HepG2 (cell line): ENCODE results near the gene RRAD. TPM values are rescaled to one million over a fixed set of nuclear protein-coding genes. Genes with fewer than 3 reads are reported as not detected.
A peak's percentile ranks its signal among the peaks of the same experiment; 100 is the strongest.

ENCODE experiments used
- CREB1 ChIP-seq, 2 experiments: fragments of 450-650 bp in 1 of 2; IDR thresholded peaks; 2 replicates each; pipeline ENCODE4 v1.6.1; 2016 to 2017; ENCODE audit warnings: control low read depth in 1 of 2, mild to moderate bottlenecking in 1 of 2, missing compliant biosample characterization in 1 of 2, missing genetic modification characterization in 1 of 2
- DPF2 ChIP-seq: sonication (generic); formaldehyde crosslinking; IDR thresholded peaks from 2 replicates; pipeline ENCODE4 v1.4.0; 2020; ENCODE audit warnings: mild to moderate bottlenecking, low read depth, missing genetic modification reagents, borderline replicate concordance
- EHMT2 ChIP-seq: fragments of 200-600 bp; sonication (generic); IDR thresholded peaks from 2 replicates; pipeline ENCODE4 v1.7.0; 2017; ENCODE audit warnings: antibody characterized with exemption, low read depth, low read length, borderline replicate concordance
- GATAD2A ChIP-seq: IDR thresholded peaks from 2 replicates; pipeline ENCODE4 v1.6.1; 2016
- KMT2B ChIP-seq: IDR thresholded peaks from 2 replicates; pipeline ENCODE4 v1.6.1; 2016; ENCODE audit warnings: missing genetic modification reagents, missing compliant biosample characterization
- PAX8 ChIP-seq: sonication (generic); formaldehyde crosslinking; IDR thresholded peaks from 2 replicates; pipeline ENCODE4 v1.8.0; 2022; ENCODE audit warnings: mild to moderate bottlenecking, missing genetic modification reagents, borderline replicate concordance
- POLR2AphosphoS2 ChIP-seq: IDR thresholded peaks from 2 replicates; pipeline ENCODE4 v1.6.1; 2011; ENCODE audit warnings: low read depth, low read length, improper control_type of control experiment
- SETDB1 ChIP-seq: sonication (generic); formaldehyde crosslinking; IDR thresholded peaks from 2 replicates; pipeline ENCODE4 v1.5.1; 2020; ENCODE audit warnings: missing genetic modification reagents, mild to moderate bottlenecking, borderline replicate concordance
- SP2 ChIP-seq: sonication (generic); formaldehyde crosslinking; IDR thresholded peaks from 2 replicates; pipeline ENCODE4 v1.5.1; 2020; ENCODE audit warnings: mild to moderate bottlenecking, missing genetic modification reagents
- ZC3H13 ChIP-seq: sonication (generic); formaldehyde crosslinking; IDR thresholded peaks from 2 replicates; pipeline ENCODE4 v1.8.1; 2023; ENCODE audit warnings: mild to moderate bottlenecking, missing genetic modification reagents, moderate library complexity
- ZFP36 ChIP-seq: fragments of 150-350 bp; IDR thresholded peaks from 2 replicates; pipeline ENCODE4 v1.6.1; 2018; ENCODE audit warnings: borderline replicate concordance, low read length, low read depth; ENCODE audit not compliant: partially characterized antibody
- ZFP90 ChIP-seq: sonication (generic); formaldehyde crosslinking; IDR thresholded peaks from 2 replicates; pipeline ENCODE4 v1.8.0; 2022; ENCODE audit warnings: missing genetic modification reagents, mild to moderate bottlenecking, inconsistent platforms, borderline replicate concordance
- ZNF224 ChIP-seq: sonication (generic); formaldehyde crosslinking; IDR thresholded peaks from 2 replicates; pipeline ENCODE4 v1.5.0; 2020; ENCODE audit warnings: mild to moderate bottlenecking, missing genetic modification reagents
- ZNF235 ChIP-seq: sonication (generic); formaldehyde crosslinking; IDR thresholded peaks from 2 replicates; pipeline ENCODE4 v1.8.1; 2023; ENCODE audit warnings: mild to moderate bottlenecking, missing genetic modification reagents, borderline replicate concordance
- ZNF292 ChIP-seq: sonication (generic); formaldehyde crosslinking; IDR thresholded peaks from 2 replicates; pipeline ENCODE4 v1.8.1; 2022; ENCODE audit warnings: mild to moderate bottlenecking, low read depth, missing genetic modification reagents, borderline replicate concordance
- ZNF30 ChIP-seq: sonication (generic); formaldehyde crosslinking; IDR thresholded peaks from 2 replicates; pipeline ENCODE4 v1.5.0; 2020; ENCODE audit warnings: mild to moderate bottlenecking, missing genetic modification reagents
- ZNF550 ChIP-seq: sonication (generic); formaldehyde crosslinking; IDR thresholded peaks from 2 replicates; pipeline ENCODE4 v1.4.0; 2020; ENCODE audit warnings: mild to moderate bottlenecking, missing genetic modification reagents, borderline replicate concordance
- ZSCAN22 ChIP-seq: sonication (generic); formaldehyde crosslinking; IDR thresholded peaks from 2 replicates; pipeline ENCODE4 v1.4.0; 2020; ENCODE audit warnings: mild to moderate bottlenecking, missing genetic modification reagents
- polyA plus RNA-seq, 8 experiments: library from polyadenylated mRNA; depleted of rRNA in 3 of 8; stranded (reverse) in 7 of 8; unstranded in 1 of 8; fragments of >200 nt; fragmentation: Illumina TruSeq in 4 of 8; extraction: Trizol in 4 of 8; gene quantifications; 2 replicates each; pipeline versions ENCODE4 v1.2.1 to v1.2.3, GENCODE V29; 2011 to 2016; ENCODE audit warnings: low read depth in 4 of 8, missing spikeins in 1 of 8, mixed read lengths in 1 of 8; ENCODE audit not compliant: insufficient read depth in 1 of 8
- total RNA-seq, 5 experiments: library from RNA; depleted of rRNA; stranded (reverse); fragments of >200 nt; fragmentation: Illumina TruSeq; extraction: Trizol; gene quantifications; 2 replicates each; pipeline ENCODE4 v1.2.3, GENCODE V29; 2016; ENCODE audit warnings: low read depth in 1 of 5
- TF ChIP-seq, protein P1 (sequence below): sonication (generic); formaldehyde crosslinking; IDR thresholded peaks from 2 replicates; pipeline ENCODE4 v1.4.0; 2020; ENCODE audit warnings: missing genetic modification reagents; ENCODE audit errors: not compliant biosample characterization
- TF ChIP-seq, protein P2 (sequence below): sonication (generic); formaldehyde crosslinking; IDR thresholded peaks from 2 replicates; pipeline ENCODE4 v1.5.0; 2020; ENCODE audit warnings: mild to moderate bottlenecking, missing genetic modification reagents
- TF ChIP-seq, protein P3 (sequence below): sonication (generic); formaldehyde crosslinking; IDR thresholded peaks from 2 replicates; pipeline ENCODE4 v1.5.1; 2020; ENCODE audit warnings: mild to moderate bottlenecking, missing genetic modification reagents, moderate library complexity
- TF ChIP-seq, protein P4 (sequence below): sonication (generic); formaldehyde crosslinking; IDR thresholded peaks from 2 replicates; pipeline ENCODE4 v1.4.0; 2020; ENCODE audit warnings: mild to moderate bottlenecking, missing genetic modification reagents

The RRAD gene
- total and polyA plus RNA-seq, 2 of the 13 experiments (the other 11 are each of a cell fraction or from before 2014, with no cell fraction given), result 0.80 to 1.1 TPM

DNA sequence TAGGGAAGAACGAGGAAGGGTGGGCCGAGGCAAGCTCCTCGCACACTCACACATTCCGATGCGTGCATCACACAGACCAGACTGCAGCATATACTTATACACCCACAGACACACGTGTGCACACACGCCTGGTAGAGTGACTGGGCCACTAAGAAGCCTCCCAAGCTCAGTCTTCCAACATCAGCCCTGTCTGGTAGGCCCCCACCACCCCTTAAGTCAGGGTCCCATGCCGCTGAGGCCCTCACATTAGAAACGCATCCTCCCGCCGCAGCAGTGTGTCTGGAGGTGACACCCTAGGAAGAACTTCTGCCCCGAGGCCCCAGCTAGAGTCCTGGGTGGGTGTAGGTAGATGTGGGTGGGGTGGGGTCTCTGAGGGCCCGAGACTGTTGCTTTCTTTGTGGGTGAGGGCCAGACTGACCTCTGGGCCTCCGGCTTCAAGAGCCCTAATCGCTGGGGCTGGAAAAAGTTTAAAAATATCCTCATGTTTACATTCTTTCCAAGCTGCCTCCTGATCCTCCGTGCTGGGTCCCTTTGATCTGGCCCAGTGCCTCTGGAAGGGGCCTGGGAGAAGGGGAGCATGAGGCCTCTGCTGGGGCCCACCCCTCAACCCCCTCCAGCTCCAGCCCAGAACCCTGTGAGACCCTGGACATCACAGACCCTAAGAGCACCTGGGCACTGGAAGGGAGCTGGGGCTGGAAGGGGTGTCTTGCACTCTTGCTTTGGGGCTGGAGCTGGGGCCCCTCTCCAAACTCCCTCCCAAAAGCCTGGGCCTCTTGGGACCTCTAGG lies 20.3 kb downstream of the RRAD start (continued):
- TF ChIP-seq, protein P1, sequence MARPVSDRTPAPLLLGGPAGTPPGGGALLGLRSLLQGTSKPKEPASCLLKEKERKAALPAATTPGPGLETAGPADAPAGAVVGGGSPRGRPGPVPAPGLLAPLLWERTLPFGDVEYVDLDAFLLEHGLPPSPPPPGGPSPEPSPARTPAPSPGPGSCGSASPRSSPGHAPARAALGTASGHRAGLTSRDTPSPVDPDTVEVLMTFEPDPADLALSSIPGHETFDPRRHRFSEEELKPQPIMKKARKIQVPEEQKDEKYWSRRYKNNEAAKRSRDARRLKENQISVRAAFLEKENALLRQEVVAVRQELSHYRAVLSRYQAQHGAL (CRISPR knock-in tag), result no peak
- TF ChIP-seq ZC3H13 (CRISPR knock-in tag) (no peak), POLR2AphosphoS2 (no peak), ZNF235 (CRISPR knock-in tag) (0 out of 2 replicates have a peak, but pooled peaks have one; percentile 2), ZFP90 (no peak), ZNF292 (CRISPR knock-in tag) (no peak), PAX8 (CRISPR knock-in tag) (no peak; the same call in 1 of the 2 replicates), GATAD2A (CRISPR knock-in tag) (peak; percentile 88), EHMT2 (no peak), DPF2 (CRISPR knock-in tag) (peak; percentile 82; the same call in 1 of the 2 replicates), KMT2B (CRISPR knock-in tag) (no peak; the same call in 1 of the 2 replicates), ZFP36 (no peak), ZNF30 (no peak), SP2 (CRISPR knock-in tag) (peak; percentile 10; the same call in 1 of the 2 replicates), SETDB1 (CRISPR knock-in tag) (no peak), ZNF550 (no peak), CREB1 (IDR thresholded peaks at IDR 0.05) (no peak), CREB1 (CRISPR knock-in tag; IDR thresholded peaks at IDR 0.05) (no peak), ZNF224 (CRISPR knock-in tag) (peak; percentile 68; the same call in 1 of the 2 replicates), ZSCAN22 (CRISPR knock-in tag) (no peak)
- TF ChIP-seq, protein P2, sequence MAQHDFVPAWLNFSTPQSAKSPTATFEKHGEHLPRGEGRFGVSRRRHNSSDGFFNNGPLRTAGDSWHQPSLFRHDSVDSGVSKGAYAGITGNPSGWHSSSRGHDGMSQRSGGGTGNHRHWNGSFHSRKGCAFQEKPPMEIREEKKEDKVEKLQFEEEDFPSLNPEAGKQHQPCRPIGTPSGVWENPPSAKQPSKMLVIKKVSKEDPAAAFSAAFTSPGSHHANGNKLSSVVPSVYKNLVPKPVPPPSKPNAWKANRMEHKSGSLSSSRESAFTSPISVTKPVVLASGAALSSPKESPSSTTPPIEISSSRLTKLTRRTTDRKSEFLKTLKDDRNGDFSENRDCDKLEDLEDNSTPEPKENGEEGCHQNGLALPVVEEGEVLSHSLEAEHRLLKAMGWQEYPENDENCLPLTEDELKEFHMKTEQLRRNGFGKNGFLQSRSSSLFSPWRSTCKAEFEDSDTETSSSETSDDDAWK (CRISPR knock-in tag), result no peak
- TF ChIP-seq, protein P3, sequence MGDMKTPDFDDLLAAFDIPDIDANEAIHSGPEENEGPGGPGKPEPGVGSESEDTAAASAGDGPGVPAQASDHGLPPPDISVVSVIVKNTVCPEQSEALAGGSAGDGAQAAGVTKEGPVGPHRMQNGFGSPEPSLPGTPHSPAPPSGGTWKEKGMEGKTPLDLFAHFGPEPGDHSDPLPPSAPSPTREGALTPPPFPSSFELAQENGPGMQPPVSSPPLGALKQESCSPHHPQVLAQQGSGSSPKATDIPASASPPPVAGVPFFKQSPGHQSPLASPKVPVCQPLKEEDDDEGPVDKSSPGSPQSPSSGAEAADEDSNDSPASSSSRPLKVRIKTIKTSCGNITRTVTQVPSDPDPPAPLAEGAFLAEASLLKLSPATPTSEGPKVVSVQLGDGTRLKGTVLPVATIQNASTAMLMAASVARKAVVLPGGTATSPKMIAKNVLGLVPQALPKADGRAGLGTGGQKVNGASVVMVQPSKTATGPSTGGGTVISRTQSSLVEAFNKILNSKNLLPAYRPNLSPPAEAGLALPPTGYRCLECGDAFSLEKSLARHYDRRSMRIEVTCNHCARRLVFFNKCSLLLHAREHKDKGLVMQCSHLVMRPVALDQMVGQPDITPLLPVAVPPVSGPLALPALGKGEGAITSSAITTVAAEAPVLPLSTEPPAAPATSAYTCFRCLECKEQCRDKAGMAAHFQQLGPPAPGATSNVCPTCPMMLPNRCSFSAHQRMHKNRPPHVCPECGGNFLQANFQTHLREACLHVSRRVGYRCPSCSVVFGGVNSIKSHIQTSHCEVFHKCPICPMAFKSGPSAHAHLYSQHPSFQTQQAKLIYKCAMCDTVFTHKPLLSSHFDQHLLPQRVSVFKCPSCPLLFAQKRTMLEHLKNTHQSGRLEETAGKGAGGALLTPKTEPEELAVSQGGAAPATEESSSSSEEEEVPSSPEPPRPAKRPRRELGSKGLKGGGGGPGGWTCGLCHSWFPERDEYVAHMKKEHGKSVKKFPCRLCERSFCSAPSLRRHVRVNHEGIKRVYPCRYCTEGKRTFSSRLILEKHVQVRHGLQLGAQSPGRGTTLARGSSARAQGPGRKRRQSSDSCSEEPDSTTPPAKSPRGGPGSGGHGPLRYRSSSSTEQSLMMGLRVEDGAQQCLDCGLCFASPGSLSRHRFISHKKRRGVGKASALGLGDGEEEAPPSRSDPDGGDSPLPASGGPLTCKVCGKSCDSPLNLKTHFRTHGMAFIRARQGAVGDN (CRISPR knock-in tag), result peak; percentile 66
- TF ChIP-seq, protein P4, sequence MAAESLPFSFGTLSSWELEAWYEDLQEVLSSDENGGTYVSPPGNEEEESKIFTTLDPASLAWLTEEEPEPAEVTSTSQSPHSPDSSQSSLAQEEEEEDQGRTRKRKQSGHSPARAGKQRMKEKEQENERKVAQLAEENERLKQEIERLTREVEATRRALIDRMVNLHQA (CRISPR knock-in tag), result no peak
